SK-N-MC (cell line): ENCODE data around the gene HOXA3.

ENCODE experiments used
- EZH2 ChIP-seq: fragments of 200-600 bp; sonication (generic); IDR thresholded peaks from one replicate; pipeline ENCODE4 v1.6.1; 2017; ENCODE audit warnings: antibody characterized with exemption
- FOXP2 ChIP-seq: optimal IDR thresholded peaks from 2 replicates; pipeline ENCODE3; 2011; ENCODE audit warnings: mild to moderate bottlenecking, moderate library complexity; ENCODE audit not compliant: insufficient read depth; ENCODE audit errors: extremely low read length, control extremely low read depth
- POLR2AphosphoS5 ChIP-seq: IDR thresholded peaks from 2 replicates; pipeline ENCODE4 v1.6.1; 2012; ENCODE audit warnings: mild to moderate bottlenecking, low read depth, low read length, borderline replicate concordance

GRCh38 chr7:27143950-27144780 is 8.2 kb downstream of the HOXA3 start:
- TF ChIP-seq POLR2AphosphoS5 (no peak), EZH2 (no peak), FOXP2 (no peak)
